AG04449 (cell line): ENCODE measurements around the gene RAB11B.
"Not testable (repeated sequence)": the region's sequence is repeated elsewhere in the genome, so short reads cannot be mapped to it uniquely, and the experiment has no call there.

Experiments
- CTCF ChIA-PET: fragments of 350-600 bp; formaldehyde crosslinking; extraction: SDS; loops from one replicate; lab custom pipeline; 2021; ENCODE audit warnings: antibody characterized with exemption; lab: Yijun Ruan, JAX
- POLR2A ChIA-PET: fragments of 400-600, 350-600 bp; formaldehyde crosslinking; extraction: SDS; loops from one replicate; lab custom pipeline; 2020; ENCODE audit warnings: antibody characterized with exemption, inconsistent platforms; lab: Yijun Ruan, JAX
- DNase-seq: peaks from one replicate; pipeline ENCODE4 v3.0.0-alpha.2; 2010; ENCODE audit warnings: low read depth, low spot score
- H3K4me3 ChIP-seq: 2 replicates; pipeline ENCODE4 v1.5.1; 2011; ENCODE audit warnings: low read depth, mild to moderate bottlenecking, control low read depth, low read length
- CTCF ChIP-seq: IDR thresholded peaks from one replicate; pipeline ENCODE4 v1.5.1; 2011; ENCODE audit warnings: mild to moderate bottlenecking, moderate library complexity, low read length, control low read depth, inconsistent platforms; ENCODE audit not compliant: insufficient read depth; ENCODE audit errors: missing control alignments

Gene RAB11B

GRCh38 chr19:8370176-8371010, 19.8 kb upstream of the RAB11B start:
- ChIA-PET POLR2A (interaction anchor here (1.0 kb wide), 1 partner anchor 20 kb away, joined by 4 read pairs; the partner anchor contains the start of gene RAB11B), CTCF (interaction anchor here (1.2 to 9.3 kb wide), 2 partner anchors 8 to 17 kb away, joined by 5 to 89 read pairs; no protein-coding TSS in a partner anchor)
- DNase-seq: no peak
- no peak for TF ChIP-seq CTCF
- H3K4me3 ChIP-seq: no peak overlapping the region

- DNase-seq: no peak
- ChIA-PET CTCF (no interaction called here), POLR2A (no interaction called here)
Measured at GRCh38 chr19:8371011-8371804, 19.0 kb upstream of the RAB11B start.

GRCh38 chr19:8373867-8374813, 16.0 kb upstream of the RAB11B start:
- ChIA-PET CTCF (no interaction called here), POLR2A (no interaction called here)
- no peak for DNase-seq
- no peak for TF ChIP-seq CTCF
- no peak overlapping the region for H3K4me3 ChIP-seq

More at GRCh38 chr19:8371011-8371804, 19.0 kb upstream of the RAB11B start:
- H3K4me3 ChIP-seq: no peak overlapping the region
- no peak for TF ChIP-seq CTCF

- POLR2A ChIA-PET, DNase-seq, CTCF ChIA-PET, H3K4me3 ChIP-seq: not testable (repeated sequence)
Measured at GRCh38 chr19:8375766-8376165, 14.4 kb upstream of the RAB11B start.

GRCh38 chr19:8376373-8376974, 13.7 kb upstream of the RAB11B start:
- POLR2A ChIA-PET: interaction anchor here (0.7 to 2.1 kb wide), 2 partner anchors 13 to 473 kb away, joined by 3 to 6 read pairs; partner anchors contain the start of genes ANGPTL4 and MAP2K7

GRCh38 chr19:8377598-8377997, 12.6 kb upstream of the RAB11B start:
- H3K4me3 ChIP-seq: no peak overlapping the region
- ChIA-PET CTCF (interaction anchor here (2.2 kb wide), 1 partner anchor 24 kb away, joined by 5 read pairs; no protein-coding TSS in a partner anchor), POLR2A (interaction anchor here (2.1 kb wide), 1 partner anchor 14 kb away, joined by 6 read pairs; the partner anchor contains the start of gene ANGPTL4)
- no peak for TF ChIP-seq CTCF
- DNase-seq: no peak

More at GRCh38 chr19:8376373-8376974, 13.7 kb upstream of the RAB11B start:
- H3K4me3 ChIP-seq, CTCF ChIA-PET, DNase-seq: not testable (repeated sequence)

GRCh38 chr19:8379156-8379891, 10.8 kb upstream of the RAB11B start:
- not testable (repeated sequence) for H3K4me3 ChIP-seq, DNase-seq
- POLR2A ChIA-PET: interaction anchor here (0.8 to 1.9 kb wide), 2 partner anchors 11 to 15 kb away, joined by 4 read pairs; partner anchors contain the start of gene ANGPTL4
- CTCF ChIA-PET: interaction anchor here (0.9 to 2.2 kb wide), 6 partner anchors 10 to 202 kb away, joined by 3 to 5 read pairs (median 4); no protein-coding TSS in a partner anchor

GRCh38 chr19:8384569-8384968, 5.6 kb upstream of the RAB11B start:
- CTCF ChIA-PET, POLR2A ChIA-PET, DNase-seq, H3K4me3 ChIP-seq: not testable (repeated sequence)

GRCh38 chr19:8385103-8385502, 5.1 kb upstream of the RAB11B start:
- DNase-seq, CTCF ChIA-PET, H3K4me3 ChIP-seq, POLR2A ChIA-PET: not testable (repeated sequence)
